ENCODE data around the gene PLCH1. TPM values are rescaled to one million over a fixed set of nuclear protein-coding genes. Genes with fewer than 3 reads are reported as not detected.

PLCH1 gene
- total RNA-seq, 1 experiment from 2014 or later: 3.8 TPM

- Histone ChIP-seq H3K27ac (ENCODE audit: low read depth, low read length) (no peak overlapping the region), H3K9me3 (ENCODE audit: control insufficient read depth in 1 of 2, insufficient read depth in 1 of 2, low read depth in 1 of 2, low read length in 2 of 2) (no peaks in the 10 kb centered on the region), H3K27me3 (ENCODE audit: insufficient read depth, low read length) (no peaks in the 10 kb centered on the region), H3K36me3 (ENCODE audit: control insufficient read depth in 1 of 2, insufficient read depth in 2 of 2, low read length in 2 of 2) (no peaks in the 10 kb centered on the region), H3K4me1 (ENCODE audit: control insufficient read depth in 1 of 2, insufficient read depth in 2 of 2, low read length in 2 of 2) (peaks cover 10 to 11% of the 10 kb centered on the region in 2 experiments), H4K20me1 (ENCODE audit: insufficient read depth) (no peaks in the 10 kb centered on the region), H3K9me2 (ENCODE audit: insufficient read depth) (no peaks in the 10 kb centered on the region), H3K79me2 (ENCODE audit: insufficient read depth, low read length) (no peaks in the 10 kb centered on the region), H3K4me3 (replicated peaks in 1 of 2; ENCODE audit: low read depth in 1 of 2, low read length in 2 of 2) (no peak overlapping the region), H3K4me2 (ENCODE audit: low read length) (no peak overlapping the region), H3K9ac (ENCODE audit: low read length) (no peak overlapping the region), H2AFZ (ENCODE audit: low read depth, low read length, poor library complexity, severe bottlenecking) (no peak overlapping the region)
- no TSS peak for BruUV-seq (replicated peaks)
- TF ChIP-seq ZBTB33 (IDR thresholded peaks at IDR 0.05; ENCODE audit: extremely low read depth, insufficient replicate concordance, low read length): no peak
- TF ChIP-seq, protein P1, sequence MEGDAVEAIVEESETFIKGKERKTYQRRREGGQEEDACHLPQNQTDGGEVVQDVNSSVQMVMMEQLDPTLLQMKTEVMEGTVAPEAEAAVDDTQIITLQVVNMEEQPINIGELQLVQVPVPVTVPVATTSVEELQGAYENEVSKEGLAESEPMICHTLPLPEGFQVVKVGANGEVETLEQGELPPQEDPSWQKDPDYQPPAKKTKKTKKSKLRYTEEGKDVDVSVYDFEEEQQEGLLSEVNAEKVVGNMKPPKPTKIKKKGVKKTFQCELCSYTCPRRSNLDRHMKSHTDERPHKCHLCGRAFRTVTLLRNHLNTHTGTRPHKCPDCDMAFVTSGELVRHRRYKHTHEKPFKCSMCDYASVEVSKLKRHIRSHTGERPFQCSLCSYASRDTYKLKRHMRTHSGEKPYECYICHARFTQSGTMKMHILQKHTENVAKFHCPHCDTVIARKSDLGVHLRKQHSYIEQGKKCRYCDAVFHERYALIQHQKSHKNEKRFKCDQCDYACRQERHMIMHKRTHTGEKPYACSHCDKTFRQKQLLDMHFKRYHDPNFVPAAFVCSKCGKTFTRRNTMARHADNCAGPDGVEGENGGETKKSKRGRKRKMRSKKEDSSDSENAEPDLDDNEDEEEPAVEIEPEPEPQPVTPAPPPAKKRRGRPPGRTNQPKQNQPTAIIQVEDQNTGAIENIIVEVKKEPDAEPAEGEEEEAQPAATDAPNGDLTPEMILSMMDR (IDR thresholded peaks at IDR 0.05 in 2 of 3, conservative IDR thresholded peaks at IDR 0.05 in 1 of 3; ENCODE audit: borderline replicate concordance in 1 of 3, insufficient read depth in 1 of 3, low read depth in 2 of 3, low read length in 2 of 3): no peak
- TF ChIP-seq POLR2A (IDR thresholded peaks at IDR 0.05; ENCODE audit: borderline replicate concordance, extremely low read depth, insufficient read depth, insufficient read length): no peak
- no peak for TF ChIP-seq ZNF274 (IDR thresholded peaks at IDR 0.05; ENCODE audit: low read depth, low read length)
- no peak for TF ChIP-seq SIN3A (IDR thresholded peaks at IDR 0.05; ENCODE audit: low read depth)
- ChIA-PET RAD21 (ENCODE audit: low non-redundant PET in 1 of 2, low total read pairs in 2 of 2, uncharacterized antibody in 2 of 2, unreplicated experiment in 2 of 2) (no interaction called here), POLR2A (no interaction called here), CTCF (no interaction called here)
- DNase-seq (ENCODE audit: low read depth, low spot score) (no peak), ATAC-seq (no peak)
- intact Hi-C loops (cut with micrococcal nuclease): no loop called here
Measured at GRCh38 chr3:155602307-155602706, 142.6 kb downstream of the PLCH1 start.
